PC-9 (cell line): ENCODE measurements around the gene DLGAP1. TPM values are rescaled to one million over a fixed set of nuclear protein-coding genes. Genes with fewer than 3 reads are reported as not detected.

Experiments
- BruUV-seq: library from RNA; stranded (reverse); fragments of 400-500 nt; replicated peaks from 2 replicates; lab custom pipeline; 2021; lab: Mats Ljungman, UMichigan
- CTCF ChIA-PET: fragments of 300-600 bp; sonication (Branson Sonifier 250); formaldehyde crosslinking; loops from one replicate; lab custom pipeline; 2022; ENCODE audit warnings: antibody characterized with exemption; lab: Charles Lee
- POLR2A ChIA-PET: fragments of 300-600 bp; sonication (Branson Sonifier 250); formaldehyde crosslinking; loops from one replicate; lab custom pipeline; 2022; ENCODE audit warnings: antibody characterized with exemption; ENCODE audit not compliant: unreplicated experiment; lab: Charles Lee
- DNase-seq, 2 experiments: peaks; one replicate each; pipeline versions ENCODE4 v3.0.0 to v3.0.0-alpha.2; 2015 to 2022; ENCODE audit warnings: mixed read lengths in 1 of 2
- H2AFZ ChIP-seq: fragments of 200-600 bp; sonication (generic); 2 replicates; pipeline ENCODE4 v1.8.1; 2017; ENCODE audit warnings: antibody characterized with exemption
- H3F3A ChIP-seq: fragments of 200-600 bp; sonication (generic); 2 replicates; pipeline ENCODE4 v1.8.1; 2017; ENCODE audit warnings: antibody characterized with exemption, mild to moderate bottlenecking, low read depth; ENCODE audit not compliant: insufficient read depth
- H3K27ac ChIP-seq: fragments of 200-600 bp; sonication (generic); 2 replicates; pipeline ENCODE4 v1.6.1; 2016; ENCODE audit warnings: mixed run types
- H3K27me3 ChIP-seq: fragments of 200-600 bp; sonication (generic); 2 replicates; pipeline ENCODE4 v1.6.1; 2016; ENCODE audit warnings: low read depth, mixed run types; ENCODE audit not compliant: insufficient read depth
- H3K36me3 ChIP-seq: fragments of 200-600 bp; sonication (generic); 2 replicates; pipeline ENCODE4 v1.6.1; 2016; ENCODE audit warnings: low read depth, mixed run types
- H3K4me1 ChIP-seq: fragments of 200-600 bp; sonication (generic); replicated peaks from 2 replicates; pipeline ENCODE4 v1.6.1; 2016; ENCODE audit warnings: mixed run types; ENCODE audit not compliant: insufficient read depth
- H3K4me2 ChIP-seq: fragments of 200-600 bp; sonication (generic); 2 replicates; pipeline ENCODE4 v1.6.1; 2017; ENCODE audit warnings: mixed run types
- H3K4me3 ChIP-seq: fragments of 200-600 bp; sonication (generic); 2 replicates; pipeline ENCODE4 v1.6.1; 2016; ENCODE audit warnings: mixed run types
- H3K79me2 ChIP-seq: fragments of 200-600 bp; sonication (generic); 2 replicates; pipeline ENCODE4 v1.6.1; 2017; ENCODE audit warnings: low read depth, mixed run types
- H3K9me2 ChIP-seq: fragments of 200-600 bp; sonication (generic); 2 replicates; pipeline ENCODE4 v1.8.1; 2017; ENCODE audit warnings: mild to moderate bottlenecking; ENCODE audit not compliant: insufficient read depth
- H3K9me3 ChIP-seq: fragments of 200-600 bp; sonication (generic); 2 replicates; pipeline ENCODE4 v1.8.1; 2016; ENCODE audit warnings: low read depth; ENCODE audit not compliant: insufficient read depth
- H4K20me1 ChIP-seq: fragments of 200-600 bp; sonication (generic); 2 replicates; pipeline ENCODE4 v1.8.1; 2017; ENCODE audit not compliant: insufficient read depth
- EZH2 ChIP-seq: fragments of 200-600 bp; sonication (generic); IDR thresholded peaks from 2 replicates; pipeline ENCODE4 v1.8.0; 2017; ENCODE audit warnings: antibody characterized with exemption, low read depth
- intact Hi-C: fragments of 100-400 bp; cut with micrococcal nuclease; formaldehyde crosslinking; loops from one replicate; pipeline ENCODE4 v1.10.0; 2022; ENCODE audit not compliant: unreplicated experiment
- total RNA-seq: library from RNA; stranded (reverse); gene quantifications from 2 replicates; pipeline ENCODE4 v1.2.3, GENCODE V29; 2021
- TF ChIP-seq, protein P1 (sequence below): fragments of 200-600 bp; sonication (generic); conservative IDR thresholded peaks from 2 replicates; pipeline ENCODE4 v1.6.1; 2017; ENCODE audit warnings: mixed run types, antibody characterized with exemption, mild to moderate bottlenecking, moderate library complexity

Gene DLGAP1
- total RNA-seq, 1 experiment from 2014 or later, result not detected

DNA sequence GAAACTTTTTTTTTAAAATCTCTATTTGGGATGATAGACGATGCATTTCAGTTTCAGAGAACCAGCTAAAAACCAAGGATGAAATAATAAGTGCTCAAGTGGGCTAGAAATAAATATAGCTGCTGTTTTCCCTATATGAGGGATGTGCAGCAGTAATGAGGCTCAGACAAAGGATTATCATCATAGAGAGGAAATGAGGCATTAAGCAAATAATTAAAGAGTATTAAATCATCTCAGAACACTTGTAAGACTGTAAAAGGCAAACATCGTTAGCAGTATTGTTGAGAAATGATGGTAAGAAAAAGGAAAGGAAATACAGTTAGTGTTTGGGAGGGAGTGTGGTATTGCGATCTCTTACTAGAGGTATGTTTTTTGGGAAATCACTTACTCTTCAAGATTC is 771.6 kb downstream of the DLGAP1 start:
- Histone ChIP-seq H3K4me3 (no peak overlapping the region), H3K4me2 (no peak overlapping the region), H3K9me3 (no peaks in the 10 kb centered on the region), H4K20me1 (no peaks in the 10 kb centered on the region), H3K27me3 (no peaks in the 10 kb centered on the region), H3F3A (no peaks in the 10 kb centered on the region), H3K4me1 (peaks cover 8% of the 10 kb centered on the region), H2AFZ (no peak overlapping the region), H3K27ac (no peak overlapping the region), H3K9me2 (no peaks in the 10 kb centered on the region), H3K36me3 (no peaks in the 10 kb centered on the region), H3K79me2 (no peaks in the 10 kb centered on the region)
- no peak for TF ChIP-seq EZH2
- TF ChIP-seq, protein P1, sequence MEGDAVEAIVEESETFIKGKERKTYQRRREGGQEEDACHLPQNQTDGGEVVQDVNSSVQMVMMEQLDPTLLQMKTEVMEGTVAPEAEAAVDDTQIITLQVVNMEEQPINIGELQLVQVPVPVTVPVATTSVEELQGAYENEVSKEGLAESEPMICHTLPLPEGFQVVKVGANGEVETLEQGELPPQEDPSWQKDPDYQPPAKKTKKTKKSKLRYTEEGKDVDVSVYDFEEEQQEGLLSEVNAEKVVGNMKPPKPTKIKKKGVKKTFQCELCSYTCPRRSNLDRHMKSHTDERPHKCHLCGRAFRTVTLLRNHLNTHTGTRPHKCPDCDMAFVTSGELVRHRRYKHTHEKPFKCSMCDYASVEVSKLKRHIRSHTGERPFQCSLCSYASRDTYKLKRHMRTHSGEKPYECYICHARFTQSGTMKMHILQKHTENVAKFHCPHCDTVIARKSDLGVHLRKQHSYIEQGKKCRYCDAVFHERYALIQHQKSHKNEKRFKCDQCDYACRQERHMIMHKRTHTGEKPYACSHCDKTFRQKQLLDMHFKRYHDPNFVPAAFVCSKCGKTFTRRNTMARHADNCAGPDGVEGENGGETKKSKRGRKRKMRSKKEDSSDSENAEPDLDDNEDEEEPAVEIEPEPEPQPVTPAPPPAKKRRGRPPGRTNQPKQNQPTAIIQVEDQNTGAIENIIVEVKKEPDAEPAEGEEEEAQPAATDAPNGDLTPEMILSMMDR, result no peak
- ChIA-PET POLR2A (no interaction called here), CTCF (no interaction called here)
- no peak for DNase-seq
- intact Hi-C loops, result no loop called here
- no TSS peak for BruUV-seq

DNA sequence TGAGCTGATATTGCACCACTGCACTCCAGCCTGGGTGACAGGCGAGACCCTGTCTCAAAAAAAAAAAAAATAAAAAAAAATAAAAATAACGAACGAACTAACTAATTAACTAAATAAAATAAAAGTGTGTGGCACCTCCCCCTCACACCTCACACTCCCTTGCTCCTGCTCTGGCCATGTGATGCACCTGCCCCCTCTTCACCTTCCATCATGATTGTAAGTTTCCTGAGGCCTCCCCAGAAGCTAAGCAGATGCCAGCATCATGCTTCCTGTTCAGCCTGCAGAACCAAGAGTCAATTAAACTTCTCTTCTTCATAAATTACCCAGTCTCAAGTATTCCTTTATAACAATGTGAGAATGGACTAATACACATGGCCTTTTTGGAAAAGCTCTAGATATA is 773.0 kb downstream of the DLGAP1 start:
- Histone ChIP-seq H4K20me1 (no peaks in the 10 kb centered on the region), H3K27ac (no peak overlapping the region), H3K4me1 (peaks cover 8% of the 10 kb centered on the region), H3K27me3 (no peaks in the 10 kb centered on the region), H3K9me3 (no peaks in the 10 kb centered on the region), H3K9me2 (no peaks in the 10 kb centered on the region), H3K36me3 (no peaks in the 10 kb centered on the region), H3F3A (no peaks in the 10 kb centered on the region), H3K4me2 (no peak overlapping the region), H2AFZ (no peak overlapping the region), H3K4me3 (no peak overlapping the region), H3K79me2 (no peaks in the 10 kb centered on the region)
- ChIA-PET CTCF (interaction anchor here (0.5 to 0.6 kb wide), 3 partner anchors 80 to 438 kb away, joined by 3 to 13 read pairs (median 4); no protein-coding TSS in a partner anchor), POLR2A (no interaction called here)
- BruUV-seq, result no TSS peak
- intact Hi-C loops, result no loop called here
- DNase-seq, result no peak
- TF ChIP-seq, protein P1, result no peak
- no peak for TF ChIP-seq EZH2

DNA sequence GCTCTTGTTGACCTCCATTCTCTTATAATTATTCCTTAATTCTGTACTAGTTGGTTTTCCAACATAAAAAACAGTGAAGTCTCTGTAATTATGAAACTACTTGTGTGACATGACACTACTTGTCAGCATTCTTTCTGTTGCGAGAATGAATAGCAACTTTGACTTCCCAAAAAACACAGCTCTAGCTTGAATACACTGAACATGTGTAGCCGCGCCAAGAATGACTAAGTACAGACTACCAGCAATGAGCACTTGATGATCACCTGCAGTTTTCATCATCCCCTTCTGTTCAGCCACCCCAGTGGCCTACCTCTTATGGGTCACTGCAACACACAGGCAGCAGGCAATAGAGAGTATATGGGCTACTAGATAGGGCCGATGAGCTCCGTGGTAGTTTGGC is 775.9 kb downstream of the DLGAP1 start:
- DNase-seq, result no peak
- no peak overlapping the region for H3K27ac ChIP-seq
- H3K9me2 ChIP-seq, result no peaks in the 10 kb centered on the region
- H3K4me2 ChIP-seq, result no peak overlapping the region
- peaks cover 9% of the 10 kb centered on the region for H3K4me1 ChIP-seq
- no peak overlapping the region for H2AFZ ChIP-seq
- H4K20me1 ChIP-seq, result no peaks in the 10 kb centered on the region
- ChIA-PET POLR2A (interaction anchor here (0.6 kb wide), 1 partner anchor 53 kb away, joined by 3 read pairs; no protein-coding TSS in a partner anchor), CTCF (no interaction called here)
- H3K27me3 ChIP-seq, result no peaks in the 10 kb centered on the region
- no peaks in the 10 kb centered on the region for H3K36me3 ChIP-seq
- BruUV-seq, result no TSS peak
- H3K4me3 ChIP-seq, result no peak overlapping the region
- H3K79me2 ChIP-seq, result no peaks in the 10 kb centered on the region
- TF ChIP-seq EZH2, result no peak
- TF ChIP-seq, protein P1, result no peak
- intact Hi-C loops, result no loop called here
- no peaks in the 10 kb centered on the region for H3K9me3 ChIP-seq
- H3F3A ChIP-seq, result no peaks in the 10 kb centered on the region
